HCEC 1CT (cell line): ENCODE data around the gene KIAA2012.
A peak's percentile ranks its signal among the peaks of the same experiment; 100 is the strongest.
"Not testable (repeated sequence)": the region's sequence is repeated elsewhere in the genome, so short reads cannot be mapped to it uniquely, and the experiment has no call there.

Experiments
- DNase-seq: peaks from one replicate; pipeline ENCODE4 v3.0.0-alpha.2; 2017

KIAA2012 gene

GRCh38 chr2:202204855-202205254 is 131.8 kb downstream of the KIAA2012 start:
- no peak for DNase-seq

- DNase-seq: no peak
Observed at GRCh38 chr2:202208526-202208925, 135.5 kb downstream of the KIAA2012 start.

- peak; percentile 59 for DNase-seq
Observed at GRCh38 chr2:202215179-202215578, 142.1 kb downstream of the KIAA2012 start.

- DNase-seq: peak; percentile 37
Observed at GRCh38 chr2:202221873-202222272, 148.8 kb downstream of the KIAA2012 start.

GRCh38 chr2:202237787-202238233 is 164.8 kb downstream of the KIAA2012 start:
- DNase-seq: peak; percentile 50

GRCh38 chr2:202238234-202239197 is 165.5 kb downstream of the KIAA2012 start, which contains the start of gene SUMO1:
SUMO1 (minus strand) TSS chr2:202238597; CDS start chr2:202238451, 146 bp downstream.
- peak; percentile 81 for DNase-seq

- not testable (repeated sequence) for DNase-seq
Observed at GRCh38 chr2:202247710-202248109, 174.7 kb downstream of the KIAA2012 start.

- DNase-seq: no peak
Observed at GRCh38 chr2:202249521-202250253, 176.6 kb downstream of the KIAA2012 start.

- DNase-seq: no peak
Observed at GRCh38 chr2:202251494-202251893, 178.4 kb downstream of the KIAA2012 start.
